Gastrocnemius medialis (tissue), 4 donors: ENCODE measurements around the gene DOK1. TPM values are rescaled to one million over a fixed set of nuclear protein-coding genes. Genes with fewer than 3 reads are reported as not detected.

Experiments
- ATAC-seq, 2 donors: fragments of 150-250 bp; one replicate each; pipeline ENCODE4 v1.9.1; 2016
- DNase-seq, 2 donors: peaks; one replicate each; pipeline ENCODE4 v3.0.0-alpha.2; 2019
- H3K27ac ChIP-seq, 4 donors: fragments of 200-600 bp; sonication (generic); 1 replicate in 1 of 4; 2 replicates in 3 of 4; pipeline ENCODE4 v1.5.1; 2016 to 2018; ENCODE audit warnings: mild to moderate bottlenecking in 2 of 4, moderate library complexity in 1 of 4
- H3K27me3 ChIP-seq, 3 donors: fragments of 200-600 bp; sonication (generic) in 2 of 3; 1 replicate in 1 of 3; 2 replicates in 2 of 3; pipeline versions ENCODE4 v1.5.1 to v1.6.0; 2016 to 2019; ENCODE audit warnings: mild to moderate bottlenecking in 1 of 3, moderate library complexity in 1 of 3
- H3K36me3 ChIP-seq, 2 donors: fragments of 200-600 bp; sonication (generic) in 1 of 2; one replicate each; pipeline ENCODE4 v1.5.1; 2017 to 2018
- H3K4me1 ChIP-seq, 2 donors: fragments of 200-600 bp; sonication (generic) in 1 of 2; one replicate each; pipeline ENCODE4 v1.5.1; 2016 to 2017; ENCODE audit warnings: mild to moderate bottlenecking in 2 of 2
- H3K4me3 ChIP-seq, 4 donors: fragments of 200-600 bp; sonication (generic) in 3 of 4; 1 replicate in 1 of 4; 2 replicates in 3 of 4; pipeline ENCODE4 v1.5.1; 2016 to 2019; ENCODE audit warnings: mild to moderate bottlenecking in 2 of 4
- H3K9me3 ChIP-seq, 3 donors: fragments of 200-600 bp; sonication (generic) in 2 of 3; 1 replicate in 1 of 3; 2 replicates in 2 of 3; pipeline ENCODE4 v1.5.1; 2016 to 2019
- CTCF ChIP-seq, 5 experiments: fragments of 450-650 bp in 3 of 5; fragments of 200-600 bp in 2 of 5; sonication (generic) in 2 of 5; IDR thresholded peaks in 4 of 5; conservative IDR thresholded peaks in 1 of 5; 1 replicate in 4 of 5; 2 replicates in 1 of 5; pipeline ENCODE4 v1.5.1; 2016 to 2019; ENCODE audit warnings: antibody characterized with exemption in 5 of 5, mild to moderate bottlenecking in 3 of 5, moderate library complexity in 3 of 5
- POLR2A ChIP-seq, 2 donors: fragments of 450-650 bp; IDR thresholded peaks; one replicate each; pipeline ENCODE4 v1.6.1; 2017; ENCODE audit warnings: antibody characterized with exemption in 2 of 2, mild to moderate bottlenecking in 2 of 2, moderate library complexity in 2 of 2
- in situ Hi-C, 4 donors: fragments of 200-750 bp; cut with MboI; loops; one replicate each; pipeline versions ENCODE4 v1.15.0 to v1.8.0; 2017; ENCODE audit warnings: low sequenced_read_pairs in 4 of 4
- intact Hi-C: fragments of 100-400 bp; cut with DNase I; formaldehyde crosslinking; loops from one replicate; pipeline ENCODE4 v1.15.1; 2023; ENCODE audit warnings: low total_unique reads
- total RNA-seq, 4 donors: library from RNA; depleted of rRNA; stranded (reverse); fragments of >200 nt; gene quantifications; one replicate each; pipeline versions ENCODE4 v1.1.0 to v1.2.3, GENCODE V29; 2016

DOK1 gene
- total RNA-seq, 4 donors from 2014 or later: 0.51 to 4.1 (median 2.7) TPM

GRCh38 chr2:74546004-74546403 lies 8.5 kb upstream of the DOK1 start:
- Histone ChIP-seq H3K36me3 (no peaks in the 10 kb centered on the region), H3K4me3 (no peak overlapping the region), H3K9me3 (no peaks in the 10 kb centered on the region), H3K27me3 (peaks cover 8 to 15% (median 11%) of the 10 kb centered on the region in 3 donors), H3K4me1 (peaks cover 5 to 13% of the 10 kb centered on the region in 2 donors), H3K27ac (no peak overlapping the region)
- ATAC-seq: no peak
- in situ Hi-C loops: loop anchor here in 1 of 4 donors (25.0 kb wide), 1 partner anchor 1309 kb away; the partner anchor contains the start of genes CCT7 and PRADC1
- DNase-seq: no peak
- no peak for TF ChIP-seq POLR2A (IDR thresholded peaks at IDR 0.05)
- no peak for TF ChIP-seq CTCF (IDR thresholded peaks at IDR 0.05 in 4 of 5, conservative IDR thresholded peaks at IDR 0.05 in 1 of 5)
- intact Hi-C loops: no loop called here

DNA sequence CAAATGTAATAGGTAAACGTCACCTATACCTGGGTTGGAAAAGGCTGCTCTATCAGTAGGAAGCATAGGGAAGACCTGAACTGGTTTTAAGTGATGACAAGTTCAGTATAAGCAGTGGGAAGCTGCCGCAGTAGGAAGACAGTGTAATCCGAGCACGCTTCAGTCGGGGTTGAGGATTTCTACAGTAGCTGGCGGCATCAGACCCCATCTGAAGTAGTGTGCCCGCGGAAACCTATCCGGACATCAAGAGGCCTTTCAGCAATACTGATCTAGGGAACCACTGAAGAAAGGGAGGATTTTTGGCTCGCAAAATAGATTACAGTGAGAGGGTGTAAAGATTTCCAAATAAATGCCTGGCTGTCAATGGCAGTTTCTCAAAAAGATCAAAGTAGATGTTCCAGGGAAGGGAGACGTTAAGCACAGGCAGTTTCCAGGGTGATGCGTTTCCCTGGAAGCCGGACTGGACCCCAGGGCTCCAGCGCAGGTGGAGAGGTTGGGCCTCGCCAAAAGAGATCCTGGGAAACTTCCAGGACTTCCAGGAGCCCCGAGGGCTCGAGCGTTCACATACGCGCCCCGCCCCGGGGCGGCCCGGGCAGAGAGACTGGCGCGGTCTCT lies 6.1 kb upstream of the DOK1 start:
- Histone ChIP-seq H3K27ac (peak overlapping the region; percentile 32 to 65 (median 53)), H3K9me3 (no peaks in the 10 kb centered on the region), H3K4me1 (peaks cover 4 to 13% of the 10 kb centered on the region in 2 donors), H3K27me3 (peaks cover 11 to 23% (median 22%) of the 10 kb centered on the region in 3 donors), H3K4me3 (peak overlapping the region; percentile 55 to 70 (median 63)), H3K36me3 (no peaks in the 10 kb centered on the region)
- in situ Hi-C loops: loop anchor here in 1 of 4 donors (25.0 kb wide), 1 partner anchor 1311 kb away; the partner anchor contains the start of genes CCT7 and PRADC1
- intact Hi-C loops: no loop called here
- DNase-seq (no peak), ATAC-seq (peak in 1 of 2 donors; percentile 22)
- TF ChIP-seq POLR2A (IDR thresholded peaks at IDR 0.05) (no peak), CTCF (IDR thresholded peaks at IDR 0.05 in 4 of 5, conservative IDR thresholded peaks at IDR 0.05 in 1 of 5) (no peak)

DNA sequence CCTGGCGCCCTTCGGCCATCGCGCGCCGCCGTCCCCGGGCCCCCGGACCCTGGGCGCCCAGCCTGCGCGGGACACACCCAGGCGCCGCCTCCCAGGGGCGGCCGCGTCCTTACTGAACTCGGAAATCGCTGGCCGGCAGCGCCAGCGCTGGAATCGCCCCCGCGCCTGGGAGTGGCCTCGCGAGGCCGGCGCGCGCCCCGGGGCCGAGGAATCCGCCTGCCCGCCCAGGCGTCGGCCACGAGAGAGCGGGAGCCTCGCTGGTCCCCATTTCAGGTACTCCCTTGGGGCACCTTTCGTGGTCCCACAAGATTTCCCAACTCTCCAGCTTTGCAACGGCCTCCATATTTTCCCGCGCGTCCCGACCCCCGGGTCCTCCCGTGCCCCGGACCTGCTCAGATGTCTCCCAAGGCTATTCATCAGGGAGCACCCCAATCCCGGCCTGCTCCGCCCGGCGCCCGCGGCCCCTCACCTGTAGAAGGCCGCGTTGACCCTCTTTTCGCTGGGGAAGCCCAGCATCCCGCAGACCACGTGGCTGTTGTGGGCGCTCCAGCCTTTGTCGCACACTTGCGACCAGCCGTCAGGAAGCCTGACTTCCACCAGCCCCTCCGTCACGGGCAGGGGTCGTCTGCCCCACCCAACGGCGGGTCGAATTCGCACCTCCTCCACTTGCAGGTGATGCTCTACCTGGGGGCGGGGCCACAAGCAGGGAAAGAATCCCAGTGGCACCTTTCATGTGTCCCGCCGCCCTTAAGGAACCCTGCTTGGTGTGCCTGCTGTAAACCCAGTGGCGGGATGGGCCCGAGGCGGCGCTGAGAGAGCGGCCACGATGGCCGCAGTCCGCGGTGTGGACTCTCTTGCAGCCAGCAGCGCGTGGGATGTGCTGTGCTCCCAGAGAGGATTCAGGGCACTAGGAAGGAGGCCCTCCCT lies 5.4 kb upstream of the DOK1 start:
- H3K27ac ChIP-seq: peak overlapping the region; percentile 32 to 65 (median 53)
- peak overlapping the region; percentile 55 to 70 (median 63) for H3K4me3 ChIP-seq
- no peak for TF ChIP-seq CTCF (IDR thresholded peaks at IDR 0.05 in 4 of 5, conservative IDR thresholded peaks at IDR 0.05 in 1 of 5)
- TF ChIP-seq POLR2A (IDR thresholded peaks at IDR 0.05): no peak
- H3K36me3 ChIP-seq: no peaks in the 10 kb centered on the region
- ATAC-seq: peak; percentile 45 to 70
- in situ Hi-C loops: loop anchor here in 1 of 4 donors (25.0 kb wide), 1 partner anchor 1312 kb away; the partner anchor contains the start of genes CCT7 and PRADC1
- peaks cover 17 to 30% (median 26%) of the 10 kb centered on the region in 3 donors for H3K27me3 ChIP-seq
- H3K9me3 ChIP-seq: no peaks in the 10 kb centered on the region
- DNase-seq: no peak
- peaks cover 4 to 13% of the 10 kb centered on the region in 2 donors for H3K4me1 ChIP-seq
- intact Hi-C loops: loop anchor here (1.0 kb wide), 1 partner anchor 42 kb away; the partner anchor contains the start of gene PCGF1

- H3K36me3 ChIP-seq: no peaks in the 10 kb centered on the region
- no peak overlapping the region for H3K27ac ChIP-seq
- H3K9me3 ChIP-seq: no peaks in the 10 kb centered on the region
- peaks cover 24 to 40% (median 37%) of the 10 kb centered on the region in 3 donors for H3K27me3 ChIP-seq
- peaks cover 4 to 18% of the 10 kb centered on the region in 2 donors for H3K4me1 ChIP-seq
- TF ChIP-seq CTCF (IDR thresholded peaks at IDR 0.05 in 4 of 5, conservative IDR thresholded peaks at IDR 0.05 in 1 of 5): no peak
- TF ChIP-seq POLR2A (IDR thresholded peaks at IDR 0.05): no peak
- no peak for ATAC-seq
- DNase-seq: no peak
- in situ Hi-C loops (no loop called here), intact Hi-C loops (no loop called here)
- no peak overlapping the region for H3K4me3 ChIP-seq
Observed at GRCh38 chr2:74550231-74550630, 4.3 kb upstream of the DOK1 start.
